BLaER1 treated with 17β-estradiol and CSF1 and Interleukin-3, amounts not matched to agents 10 nM and 100 nM (cell line): Measurements from ENCODE around the gene MOV10.

Source experiments
- H3K27ac ChIP-seq, 11 experiments: shearing (Covaris generic); formaldehyde crosslinking; 2 replicates each; pipeline ENCODE4 v1.8.1; 2022
- H3K27me3 ChIP-seq, 11 experiments: shearing (Covaris generic); formaldehyde crosslinking; 2 replicates each; pipeline ENCODE4 v1.8.1; 2022
- H3K36me3 ChIP-seq, 11 experiments: shearing (Covaris generic); formaldehyde crosslinking; 2 replicates each; pipeline ENCODE4 v1.8.1; 2022
- H3K4me1 ChIP-seq, 10 experiments: shearing (Covaris generic); formaldehyde crosslinking; 2 replicates each; pipeline ENCODE4 v1.8.1; 2022
- H3K4me2 ChIP-seq, 11 experiments: shearing (Covaris generic); formaldehyde crosslinking; 2 replicates each; pipeline ENCODE4 v1.8.1; 2022
- H3K4me3 ChIP-seq, 10 experiments: shearing (Covaris generic); formaldehyde crosslinking; 2 replicates each; pipeline ENCODE4 v1.8.1; 2022
- H3K9ac ChIP-seq, 11 experiments: shearing (Covaris generic); formaldehyde crosslinking; 2 replicates each; pipeline ENCODE4 v1.8.1; 2022
- H3K9me3 ChIP-seq, 11 experiments: shearing (Covaris generic); formaldehyde crosslinking; replicated peaks in 1 of 11; 2 replicates each; pipeline ENCODE4 v1.8.1; 2022
- H4K20me1 ChIP-seq, 11 experiments: shearing (Covaris generic); formaldehyde crosslinking; 2 replicates each; pipeline ENCODE4 v1.8.1; 2022
- Cebpa-rat ChIP-seq, 11 experiments: shearing (Covaris generic); IDR thresholded peaks; 2 replicates each; pipeline ENCODE4 v1.8.1; 2022

MOV10 gene

DNA sequence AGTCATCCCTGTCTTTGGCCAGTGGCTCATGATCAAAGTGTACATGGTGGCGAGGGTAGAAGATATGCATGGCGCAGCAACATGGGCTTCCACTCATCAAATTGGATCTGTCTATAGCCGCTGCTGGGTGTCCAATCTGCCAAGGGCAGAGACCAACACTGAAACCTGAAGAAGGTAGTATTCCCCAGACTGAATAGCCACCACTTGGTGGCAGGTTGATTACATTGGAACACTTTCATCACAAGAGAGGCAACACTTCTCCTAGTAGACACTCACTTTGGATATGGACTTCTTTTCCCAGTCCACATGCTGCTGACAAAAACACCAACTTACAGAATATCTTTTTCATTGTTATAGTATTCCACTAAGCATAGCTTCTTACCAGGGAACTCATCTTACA is 63.1 kb downstream of the MOV10 start:
- H3K36me3 ChIP-seq = no peaks in the 10 kb centered on the region
- peaks cover 0 to 18% (median 6%) of the 10 kb centered on the region in 10 experiments; a peak in 12 of 20 replicates for H3K4me1 ChIP-seq
- TF ChIP-seq Cebpa-rat (IDR thresholded peaks at IDR 0.05) = no peak
- H3K9me3 ChIP-seq = peaks cover 0 to 21% (median 6%) of the 10 kb centered on the region in 11 experiments; a peak in 15 of 22 replicates
- H3K4me2 ChIP-seq = no peak overlapping the region
- H3K27me3 ChIP-seq = no peaks in the 10 kb centered on the region
- no peak overlapping the region for H3K27ac ChIP-seq
- H4K20me1 ChIP-seq = no peaks in the 10 kb centered on the region
- no peak overlapping the region for H3K4me3 ChIP-seq
- no peak overlapping the region for H3K9ac ChIP-seq

DNA sequence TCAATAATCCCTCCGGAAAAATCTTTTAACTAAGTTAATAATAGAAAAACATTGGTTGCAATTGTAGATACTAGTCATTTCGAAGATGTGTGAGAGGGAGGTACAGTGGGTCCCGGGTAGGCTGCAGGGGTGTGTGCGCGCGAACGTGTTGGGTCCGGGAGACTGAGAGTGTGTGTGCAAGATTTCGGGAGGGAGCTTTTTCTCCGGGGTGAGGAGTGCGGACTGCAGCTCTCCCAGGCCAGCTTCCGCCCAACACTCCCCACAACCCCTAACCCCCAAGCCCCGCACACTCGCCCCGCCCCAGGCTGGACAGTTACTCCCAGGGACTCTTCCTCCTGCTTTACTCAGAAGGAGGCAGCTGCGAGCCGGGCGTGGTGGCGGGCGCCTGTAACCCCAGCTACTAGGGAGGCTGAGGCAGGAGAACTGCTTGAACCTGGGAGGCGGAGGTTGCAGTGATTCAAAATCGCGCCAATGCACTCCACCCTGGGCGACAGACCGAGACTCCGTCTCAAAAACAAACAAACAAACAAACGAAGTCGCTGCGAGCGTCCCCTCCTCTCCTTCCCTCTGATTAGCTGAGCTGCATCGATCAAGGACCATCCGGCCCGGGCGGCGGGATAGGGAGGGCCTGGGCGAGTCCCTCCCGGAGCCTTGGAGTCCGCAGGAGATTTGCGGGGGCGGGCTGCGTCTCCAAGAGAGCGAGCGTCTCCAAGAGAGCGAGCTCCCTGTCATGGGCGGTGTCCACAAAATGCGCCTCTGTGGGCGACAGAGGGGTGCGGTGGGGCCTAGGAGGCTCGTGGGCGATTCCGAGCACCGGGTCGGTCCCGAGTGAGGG is 68.9 kb downstream of the MOV10 start:
- Histone ChIP-seq H3K4me2 (no peak overlapping the region), H4K20me1 (no peaks in the 10 kb centered on the region), H3K9me3 (peaks cover 15 to 35% (median 24%) of the 10 kb centered on the region in 11 experiments), H3K36me3 (no peaks in the 10 kb centered on the region), H3K9ac (no peak overlapping the region), H3K4me1 (no peaks in the 10 kb centered on the region), H3K4me3 (no peak overlapping the region), H3K27me3 (no peaks in the 10 kb centered on the region), H3K27ac (no peak overlapping the region)
- TF ChIP-seq Cebpa-rat (IDR thresholded peaks at IDR 0.05) = no peak

DNA sequence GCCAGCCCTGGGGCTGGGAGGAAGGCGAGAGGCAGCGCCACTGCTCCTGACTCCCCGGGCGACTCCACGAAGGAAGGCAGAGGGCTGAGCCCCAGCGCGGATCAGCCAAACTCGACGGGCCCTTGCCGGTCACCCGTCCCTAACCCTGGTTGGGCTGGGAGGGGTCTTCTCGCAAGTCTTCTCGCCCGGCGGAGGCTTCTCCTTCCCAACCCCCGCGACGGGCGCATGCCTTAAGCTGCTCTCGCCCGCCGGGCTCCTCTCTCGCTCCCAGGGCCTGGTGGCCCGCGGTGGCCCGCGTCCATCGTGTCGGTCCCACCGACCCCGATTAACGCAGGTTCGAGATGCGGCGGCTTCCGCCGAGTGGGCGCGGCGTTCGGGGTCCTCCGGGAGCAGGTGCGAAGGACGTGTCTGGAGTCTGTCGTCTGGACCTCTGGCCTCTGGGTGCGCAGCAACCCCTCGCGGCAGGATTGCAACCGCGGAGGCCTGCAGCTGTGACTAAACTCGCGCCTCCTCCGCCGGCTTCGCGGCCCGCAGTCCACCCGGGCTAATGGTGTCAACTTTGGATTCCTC is 69.6 kb downstream of the MOV10 start:
- no peaks in the 10 kb centered on the region for H3K4me1 ChIP-seq
- peaks cover 15 to 31% (median 24%) of the 10 kb centered on the region in 11 experiments for H3K9me3 ChIP-seq
- H3K27me3 ChIP-seq = no peaks in the 10 kb centered on the region
- no peaks in the 10 kb centered on the region for H4K20me1 ChIP-seq
- no peak overlapping the region for H3K9ac ChIP-seq
- no peak for TF ChIP-seq Cebpa-rat (IDR thresholded peaks at IDR 0.05)
- H3K4me3 ChIP-seq = no peak overlapping the region
- no peaks in the 10 kb centered on the region for H3K36me3 ChIP-seq
- H3K27ac ChIP-seq = no peak overlapping the region
- no peak overlapping the region for H3K4me2 ChIP-seq

DNA sequence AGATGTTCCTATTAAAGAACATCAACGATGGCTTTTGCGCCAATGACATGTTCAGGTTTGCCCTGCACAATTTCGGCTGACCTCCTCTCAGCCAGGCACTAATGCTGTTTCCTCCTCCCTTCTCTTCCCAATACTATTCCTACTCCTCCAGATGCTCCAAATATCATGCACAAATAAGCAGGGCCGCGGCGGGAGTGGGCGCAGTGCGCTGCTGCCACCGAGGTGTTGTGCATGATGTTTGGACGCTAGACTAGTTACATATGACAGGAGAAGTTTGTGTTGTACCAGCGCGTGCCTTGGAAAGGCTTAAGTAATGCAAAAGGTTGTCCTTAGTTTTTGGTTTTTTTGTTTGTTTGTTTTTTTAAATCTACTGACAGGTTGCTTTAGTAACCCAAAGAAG is 73.9 kb downstream of the MOV10 start:
- Histone ChIP-seq H3K36me3 (no peaks in the 10 kb centered on the region), H3K4me2 (no peak overlapping the region), H3K4me3 (no peak overlapping the region), H3K9me3 (peaks cover 12 to 23% (median 19%) of the 10 kb centered on the region in 11 experiments), H4K20me1 (no peaks in the 10 kb centered on the region), H3K4me1 (no peaks in the 10 kb centered on the region), H3K27ac (no peak overlapping the region), H3K27me3 (no peaks in the 10 kb centered on the region), H3K9ac (no peak overlapping the region)
- TF ChIP-seq Cebpa-rat (IDR thresholded peaks at IDR 0.05) = no peak
